IPS-11a (cell line): ENCODE measurements around the gene STARD9.
"Not testable (repeated sequence)": the region's sequence is repeated elsewhere in the genome, so short reads cannot be mapped to it uniquely, and the experiment has no call there.

Experiments
- H3K4me3 ChIP-seq: one replicate; pipeline ENCODE4 v1.5.1; 2013; ENCODE audit warnings: low read depth, low read length, control low read depth

Gene STARD9

DNA sequence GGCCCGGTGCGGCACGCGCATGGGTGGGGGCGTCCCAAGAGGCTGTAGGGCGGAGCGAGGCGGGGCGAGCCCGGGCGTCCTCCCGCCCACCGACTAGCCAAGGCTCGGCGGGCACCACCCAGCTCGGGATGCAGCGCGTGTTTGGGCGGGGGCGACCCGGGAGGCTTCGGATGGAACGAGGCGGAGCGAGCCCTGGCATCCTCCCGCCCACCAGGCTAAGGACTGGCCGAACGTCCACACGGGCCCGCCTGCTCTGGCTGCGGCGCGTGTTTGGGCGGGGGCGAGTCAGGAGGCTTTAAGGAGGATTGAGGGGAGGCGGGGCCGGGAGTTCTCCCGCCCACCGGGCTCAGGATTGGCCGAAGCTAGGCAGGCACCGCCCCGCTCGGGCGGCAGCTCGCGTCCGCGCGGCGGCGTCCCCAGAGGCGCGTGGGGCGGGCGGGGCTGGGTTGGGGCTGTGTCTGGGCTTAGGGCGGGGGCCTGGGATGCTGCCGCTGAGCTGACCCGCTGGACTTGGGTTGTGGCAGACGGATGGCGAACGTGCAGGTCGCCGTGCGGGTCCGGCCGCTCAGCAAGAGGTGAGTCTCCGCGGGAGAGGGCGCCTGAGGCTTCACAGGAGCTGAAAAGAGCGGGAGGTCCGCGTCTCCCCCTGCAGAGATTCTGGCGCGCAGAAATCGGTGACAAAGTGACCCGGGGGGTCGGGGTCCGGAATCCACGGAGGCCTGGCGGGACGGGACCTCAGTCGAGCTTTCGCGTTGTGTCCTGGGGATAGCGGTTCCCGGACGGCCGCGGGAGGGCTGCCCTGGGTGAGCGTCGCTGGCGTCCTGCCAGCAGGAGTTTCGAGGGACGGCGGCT lies at the start of gene STARD9:
Gene STARD9 (plus strand): TSS at position 419 of the 852 bp plus-strand sequence. CDS start 110 bp downstream, at position 529.
- peak within 1 kb of the TSS; percentile 60 for H3K4me3 ChIP-seq

DNA sequence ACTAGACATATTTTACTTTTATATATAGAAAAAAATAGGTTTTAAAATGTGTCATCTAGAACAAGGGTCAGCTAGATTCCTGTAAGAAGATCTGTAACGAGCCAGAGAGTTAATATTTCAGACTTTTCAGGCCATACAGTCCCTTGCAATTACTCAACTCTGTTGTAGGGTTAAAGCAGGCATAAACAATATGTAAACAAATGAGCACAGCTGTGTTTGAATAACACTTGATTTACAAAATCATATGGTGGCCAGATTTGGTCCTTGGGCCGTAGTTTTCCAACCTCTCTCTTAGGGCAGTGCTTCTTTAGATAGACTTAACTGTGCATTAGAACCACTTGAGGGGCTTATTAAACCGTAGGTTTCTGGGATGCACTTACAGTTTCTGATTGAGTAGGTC lies 46.4 kb upstream of the STARD9 start:
- no peak overlapping the region for H3K4me3 ChIP-seq

DNA sequence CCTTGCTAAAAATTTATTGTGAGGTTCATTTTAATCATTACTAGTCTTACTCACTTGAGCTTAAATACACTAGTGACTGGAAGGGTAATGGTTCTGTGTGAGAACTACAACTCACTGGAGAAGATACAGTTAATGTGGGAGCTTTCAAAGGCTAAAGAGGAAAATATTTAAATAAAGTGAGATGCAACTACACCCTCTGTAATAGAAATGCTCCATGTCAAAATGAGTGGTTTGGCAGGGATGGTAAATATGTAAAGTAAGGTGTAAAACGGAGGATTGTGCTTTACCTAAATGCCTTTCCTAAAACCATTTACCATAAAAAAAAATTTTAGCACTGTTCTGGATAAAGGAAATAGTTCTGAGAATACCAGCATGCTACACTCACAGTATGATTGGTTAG lies 42.2 kb upstream of the STARD9 start:
- no peak overlapping the region for H3K4me3 ChIP-seq

DNA sequence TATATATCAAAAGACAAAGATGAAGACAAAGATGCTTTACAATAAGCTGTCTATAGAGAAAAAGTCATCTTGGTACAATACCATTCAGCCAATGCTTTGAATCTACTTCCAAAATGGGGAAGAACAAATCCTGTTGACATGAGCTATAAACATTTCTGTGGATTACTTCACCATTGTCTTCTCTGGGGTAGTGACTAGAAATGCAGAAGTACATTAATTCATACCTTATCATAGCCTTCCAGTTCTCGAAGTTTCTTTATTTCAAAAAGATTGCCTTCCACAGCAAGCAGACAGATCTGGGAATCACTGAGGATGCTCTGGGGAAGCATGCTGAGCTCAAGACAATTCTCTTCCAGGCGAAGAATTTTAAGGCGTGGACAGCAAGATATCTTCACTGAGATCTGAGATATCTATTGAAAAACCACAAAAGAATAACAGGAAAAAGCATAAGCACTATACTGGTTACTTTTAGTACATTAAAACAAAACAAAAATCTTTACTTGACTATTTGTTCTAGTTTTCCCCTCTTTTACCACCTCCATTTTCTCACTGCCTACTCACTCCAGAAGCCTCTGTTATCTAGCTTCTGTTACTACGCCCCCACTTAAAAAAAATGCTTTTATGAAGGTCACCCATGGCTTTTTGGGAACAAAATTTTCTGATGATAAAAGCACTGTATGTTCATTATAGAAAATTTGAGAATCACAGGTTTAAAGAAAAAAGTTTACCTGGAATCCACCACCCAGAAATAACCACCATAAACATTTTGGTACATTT lies 30.4 kb upstream of the STARD9 start:
- H3K4me3 ChIP-seq = no peak overlapping the region

DNA sequence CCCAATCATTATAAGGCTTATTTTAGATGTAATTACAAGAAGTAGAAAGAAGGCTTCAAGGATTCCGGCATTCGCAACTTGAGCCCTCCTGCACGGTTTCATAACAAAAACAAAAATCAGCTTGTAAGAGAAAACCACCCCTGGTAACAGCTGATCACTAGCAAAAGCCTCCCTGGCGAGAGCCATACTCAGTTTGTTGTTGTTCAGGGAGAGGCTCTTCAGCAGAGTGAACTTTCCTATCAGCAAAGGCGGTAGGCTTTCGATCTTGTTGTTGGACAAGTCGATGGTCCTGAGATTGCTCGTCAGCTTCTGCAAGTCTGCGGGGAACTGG lies 27.5 kb upstream of the STARD9 start:
- H3K4me3 ChIP-seq = peak overlapping the region; percentile 97

DNA sequence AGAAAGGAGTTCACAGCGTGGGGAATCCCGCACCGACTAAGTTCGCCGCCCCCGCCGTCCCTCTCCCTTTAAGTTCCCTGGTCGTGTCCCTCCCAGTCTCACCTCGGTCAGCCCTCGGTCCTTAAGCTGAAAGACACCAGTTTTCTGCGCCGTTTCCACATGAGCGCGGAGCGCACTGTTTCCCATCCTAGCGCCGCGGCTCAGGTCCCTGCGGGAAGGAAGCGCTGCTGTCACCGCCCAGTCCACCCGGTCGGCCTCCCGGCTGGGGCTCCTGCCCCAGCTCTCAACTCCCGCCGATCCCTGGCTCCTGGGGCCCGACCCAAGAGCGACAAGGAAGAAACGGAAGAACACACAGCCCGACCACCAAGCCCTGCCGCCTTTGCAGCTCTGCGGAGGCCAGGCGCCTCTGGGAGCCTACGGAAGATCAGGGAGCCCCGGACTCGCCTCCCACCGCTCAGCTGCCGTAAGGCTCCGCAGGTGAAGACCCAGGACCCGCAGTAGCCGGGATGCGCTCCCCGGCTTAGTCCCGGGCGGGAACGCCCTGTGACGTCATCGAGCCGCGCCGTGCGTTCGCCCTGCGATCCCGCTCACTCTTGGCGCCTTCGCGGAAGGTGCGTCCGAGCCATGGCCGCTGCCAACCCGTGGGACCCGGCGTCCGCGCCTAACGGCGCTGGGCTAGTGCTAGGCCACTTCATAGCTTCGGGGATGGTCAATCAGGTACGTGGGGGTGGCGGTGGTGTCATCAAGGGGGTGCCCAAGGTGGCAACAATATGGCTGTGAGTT lies 27.0 kb upstream of the STARD9 start, which contains the start of the genes HAUS2 and LRRC57:
Gene HAUS2 (plus strand): TSS at position 590 of the 783 bp plus-strand sequence. CDS start 35 bp downstream, at position 625.
Gene LRRC57 (minus strand): TSS at position 545 of the 783 bp plus-strand sequence. CDS start 359 bp downstream, at position 186.
- peak within 1 kb of the TSS; percentile 97 for H3K4me3 ChIP-seq

DNA sequence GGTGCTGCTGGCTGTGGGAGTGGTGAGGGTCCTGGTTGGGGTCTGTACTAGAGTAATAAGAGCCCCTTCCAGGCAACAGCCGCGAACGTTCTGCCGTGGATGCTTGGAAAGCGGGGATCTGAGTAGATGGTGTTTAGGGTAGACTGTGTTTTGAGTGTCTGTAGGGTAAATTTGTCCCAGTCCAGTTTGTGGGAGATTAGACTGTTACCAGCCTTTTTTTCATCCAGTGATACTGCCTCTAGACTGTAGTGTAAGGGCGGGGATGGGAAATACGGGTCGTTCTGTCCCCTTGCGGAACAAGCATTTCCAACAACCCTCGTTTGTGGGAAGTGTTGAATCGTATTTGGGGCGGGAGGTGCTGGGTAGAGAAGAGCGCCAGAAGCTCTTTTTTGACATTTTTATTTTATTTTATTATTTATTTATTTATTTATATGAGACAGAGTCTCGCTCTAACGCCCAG lies 26.3 kb upstream of the STARD9 start:
- H3K4me3 ChIP-seq = peak overlapping the region; percentile 97

DNA sequence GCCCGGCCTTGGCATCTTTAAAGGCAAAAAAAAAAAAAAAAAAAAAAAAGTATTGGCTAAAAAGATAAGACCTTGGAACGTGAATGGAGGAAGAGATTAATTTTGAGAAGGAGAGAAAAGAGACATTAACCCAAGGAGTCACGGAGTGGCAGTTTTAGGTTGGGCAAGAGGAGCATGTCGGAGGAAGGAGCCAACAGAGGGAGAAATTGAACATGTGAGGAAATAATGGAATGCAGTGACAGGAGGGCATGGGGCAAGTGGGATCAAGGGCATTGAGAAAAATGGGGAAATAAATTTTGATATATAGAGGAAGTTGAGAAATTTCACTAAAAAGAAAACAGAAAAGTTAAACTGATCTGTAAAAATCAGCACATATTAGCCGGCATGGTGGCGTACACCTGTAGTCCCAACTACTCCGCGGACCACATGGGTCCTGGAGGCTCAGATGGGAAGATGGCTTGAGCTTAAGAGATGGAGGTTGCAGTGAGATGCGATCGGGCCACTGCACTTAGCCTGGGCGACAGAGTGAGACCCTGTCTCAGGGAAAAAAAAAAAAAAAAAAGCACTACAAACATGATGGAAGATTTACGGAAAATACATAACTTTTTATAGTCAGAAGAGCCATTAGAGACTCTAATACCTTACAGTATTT lies 25.5 kb upstream of the STARD9 start:
- peak overlapping the region; percentile 1 for H3K4me3 ChIP-seq

DNA sequence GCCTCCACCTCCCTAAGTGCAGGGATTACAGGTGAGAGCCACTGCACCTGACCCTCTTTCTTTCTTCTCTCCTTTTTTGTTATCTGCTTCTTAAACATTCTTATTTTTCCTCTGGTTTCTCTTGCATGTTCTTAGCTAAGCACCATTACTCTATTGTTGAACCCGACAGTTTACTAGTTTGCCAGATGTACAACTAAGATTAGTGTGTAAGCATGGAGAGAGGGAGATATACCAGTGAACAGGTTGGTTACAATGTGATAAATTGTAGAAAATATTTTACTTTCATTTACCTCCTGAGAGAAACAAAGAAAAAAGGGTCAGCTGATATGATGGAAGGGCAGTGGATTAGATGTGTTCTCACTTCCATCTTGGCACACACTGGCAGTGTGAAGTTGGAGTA lies 21.9 kb upstream of the STARD9 start:
- H3K4me3 ChIP-seq = no peak overlapping the region

DNA sequence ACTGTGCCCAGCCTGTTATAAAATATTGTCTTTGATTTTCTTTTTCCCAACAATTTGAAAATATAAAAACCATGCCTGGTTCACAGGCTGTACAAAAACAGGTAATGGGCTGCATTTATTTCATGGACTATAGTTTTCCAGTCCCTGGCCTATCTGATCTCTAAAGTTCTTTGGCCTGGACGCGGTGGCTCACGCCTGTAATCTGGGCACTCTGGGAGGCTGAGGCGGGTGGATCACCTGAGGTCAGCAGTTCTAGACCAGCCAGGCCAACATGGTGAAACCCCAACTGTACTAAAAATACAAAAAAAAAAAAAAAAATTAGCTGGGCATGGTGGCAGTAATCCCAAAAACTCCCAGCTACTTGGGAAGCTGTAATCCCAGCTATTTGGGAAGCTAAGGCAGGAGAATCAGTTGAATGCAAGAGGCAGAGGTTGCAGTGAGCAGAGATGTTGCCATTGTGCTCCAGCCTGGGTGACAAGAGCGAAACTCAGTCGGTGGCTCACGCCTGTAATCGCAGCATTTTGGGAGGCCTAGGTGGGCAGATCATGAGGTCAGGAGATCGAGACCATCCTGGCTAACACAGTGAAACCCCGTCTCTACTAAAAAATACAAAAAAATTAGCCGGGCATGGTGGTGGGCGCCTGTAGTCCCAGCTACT lies 18.7 kb upstream of the STARD9 start:
- H3K4me3 ChIP-seq = not testable (repeated sequence)

DNA sequence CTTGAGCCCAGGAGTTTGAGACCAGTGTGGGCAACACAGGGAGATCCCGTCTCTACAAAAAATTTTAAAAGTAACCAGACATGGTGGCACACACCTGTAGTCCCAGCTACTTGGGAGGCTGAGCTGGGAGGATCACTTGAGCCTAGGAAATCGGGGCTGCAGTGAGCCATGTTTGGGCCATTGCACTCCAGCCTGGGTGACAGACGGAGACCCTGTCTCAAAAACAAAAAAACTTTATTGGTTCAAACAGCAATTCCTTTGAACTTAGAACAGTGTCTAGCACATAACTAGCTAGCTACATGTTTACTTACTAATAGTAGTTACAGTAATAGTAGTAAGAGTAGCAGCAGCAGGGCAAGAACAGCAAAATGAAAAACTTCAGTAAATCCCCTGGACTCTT lies 16.7 kb upstream of the STARD9 start:
- H3K4me3 ChIP-seq = no peak overlapping the region

DNA sequence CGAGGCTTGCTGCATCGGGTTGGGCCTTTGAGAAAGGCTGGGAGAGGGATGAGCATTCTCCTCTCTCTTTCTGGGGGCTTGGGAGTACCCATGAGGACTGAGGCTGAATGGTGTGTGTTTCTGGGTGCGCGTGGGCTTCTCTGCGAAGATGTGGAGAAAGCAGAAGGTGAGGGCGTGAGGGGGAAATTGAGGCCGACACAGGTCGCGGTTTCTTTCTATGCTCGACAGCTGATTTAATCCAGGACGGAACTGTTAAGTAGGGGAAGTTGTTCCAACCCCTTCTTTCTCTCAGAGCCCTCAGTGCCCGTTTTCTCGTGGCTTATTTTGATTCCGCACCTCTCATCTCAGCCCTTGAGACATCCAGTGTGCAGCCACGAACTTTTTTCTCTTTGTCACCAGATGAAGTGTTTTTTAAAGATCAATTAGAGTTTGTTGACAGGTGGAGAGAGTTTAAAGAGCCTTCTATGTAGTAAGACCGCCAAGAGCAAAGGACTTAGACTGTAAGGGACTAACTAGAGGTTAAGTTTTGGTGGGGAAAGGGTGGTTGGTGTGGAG lies 711 bp downstream of the STARD9 start:
- H3K4me3 ChIP-seq = peak overlapping the region; percentile 60

DNA sequence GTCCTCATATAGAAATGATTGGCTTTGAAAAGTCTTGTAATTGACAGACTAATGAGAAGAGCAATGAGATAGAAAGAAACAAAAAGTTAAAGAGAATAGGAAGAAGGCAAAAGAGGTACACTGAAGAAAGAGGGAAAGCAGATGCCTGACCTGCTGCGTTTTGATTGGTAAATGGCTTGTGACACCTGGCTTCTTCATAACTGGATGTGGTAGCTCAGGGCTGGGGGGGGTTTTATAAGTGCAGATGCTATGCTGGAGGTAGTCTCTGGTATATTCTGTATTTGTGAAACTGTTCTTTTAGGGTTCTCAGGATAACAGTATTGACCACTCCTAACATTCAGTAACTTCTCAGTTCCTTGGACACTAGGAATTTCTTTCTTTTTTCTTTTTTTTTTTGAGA lies 1.4 kb downstream of the STARD9 start:
- H3K4me3 ChIP-seq = no peak overlapping the region

DNA sequence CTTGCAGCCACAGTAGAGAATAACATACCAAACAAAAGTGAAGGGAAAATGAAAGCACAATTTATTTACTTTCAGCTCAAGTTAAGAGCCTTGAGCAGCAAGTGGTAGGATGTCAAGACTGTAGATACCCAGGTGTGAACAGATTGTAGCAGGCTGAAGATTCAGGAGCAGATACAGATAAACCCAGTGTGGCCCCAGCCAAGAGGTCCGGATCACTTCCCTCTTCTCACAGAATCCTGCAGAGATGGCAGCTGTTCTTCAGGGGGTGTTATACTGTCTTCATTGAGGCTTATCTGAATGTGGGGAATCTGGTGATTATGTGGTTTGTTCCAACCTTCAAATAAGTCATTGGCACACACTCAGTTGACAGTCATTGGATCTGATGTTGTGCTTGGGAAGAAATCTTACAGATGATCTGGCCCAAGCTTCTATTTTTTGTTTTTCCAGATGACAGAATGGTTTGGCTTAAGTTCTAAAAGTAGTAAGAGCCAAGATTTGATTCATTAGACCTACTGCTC lies 2.2 kb downstream of the STARD9 start:
- no peak overlapping the region for H3K4me3 ChIP-seq

DNA sequence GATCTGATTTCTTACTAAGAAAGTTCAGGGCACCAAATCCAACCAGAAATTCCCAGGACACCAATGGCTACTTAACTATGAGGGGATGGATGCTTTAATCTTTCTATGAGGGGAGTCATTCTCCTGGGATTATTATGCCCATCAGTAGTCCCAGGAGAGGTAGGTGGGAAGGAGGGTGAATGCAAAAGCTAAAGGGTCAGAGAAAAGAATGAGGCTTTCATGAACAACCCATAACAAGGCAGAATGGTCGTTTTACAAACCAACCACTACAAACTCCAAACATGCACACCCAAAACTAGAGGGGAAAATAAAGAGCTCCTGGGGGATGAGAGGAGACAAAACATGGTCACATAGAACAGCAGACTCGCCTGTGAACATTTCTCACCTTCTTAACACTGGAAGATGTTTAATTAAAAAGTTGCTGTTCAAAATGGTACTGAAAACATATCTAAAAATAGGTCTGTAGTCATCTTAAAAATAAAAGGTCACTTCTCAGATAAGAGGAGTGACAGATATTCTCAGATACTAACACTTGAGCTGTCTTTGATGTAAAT lies 3.7 kb downstream of the STARD9 start:
- H3K4me3 ChIP-seq = no peak overlapping the region

DNA sequence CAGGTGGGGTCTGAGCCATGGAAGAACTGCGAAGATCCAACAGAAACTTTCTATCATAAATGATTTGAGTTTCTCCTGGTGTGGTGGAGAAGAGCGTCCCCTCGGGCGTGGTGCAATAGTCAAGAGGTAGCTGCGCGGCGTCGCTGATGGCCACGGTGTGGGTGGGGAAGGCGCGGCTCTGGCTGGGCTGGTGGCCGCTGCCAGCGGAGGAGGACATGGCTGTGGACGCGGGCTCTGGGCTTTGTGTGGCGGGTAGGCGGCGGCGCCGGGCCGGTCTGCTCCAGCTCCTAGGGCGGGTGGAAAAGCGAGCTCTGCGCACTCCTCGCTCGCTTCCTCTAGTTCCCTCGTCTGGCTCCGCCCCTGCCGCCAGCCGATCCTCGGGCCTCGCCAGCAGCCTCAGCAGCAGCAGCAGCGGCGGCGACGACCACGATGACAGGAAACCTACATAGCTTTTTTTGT lies 5.9 kb downstream of the STARD9 start:
- H3K4me3 ChIP-seq = peak overlapping the region; percentile 29

DNA sequence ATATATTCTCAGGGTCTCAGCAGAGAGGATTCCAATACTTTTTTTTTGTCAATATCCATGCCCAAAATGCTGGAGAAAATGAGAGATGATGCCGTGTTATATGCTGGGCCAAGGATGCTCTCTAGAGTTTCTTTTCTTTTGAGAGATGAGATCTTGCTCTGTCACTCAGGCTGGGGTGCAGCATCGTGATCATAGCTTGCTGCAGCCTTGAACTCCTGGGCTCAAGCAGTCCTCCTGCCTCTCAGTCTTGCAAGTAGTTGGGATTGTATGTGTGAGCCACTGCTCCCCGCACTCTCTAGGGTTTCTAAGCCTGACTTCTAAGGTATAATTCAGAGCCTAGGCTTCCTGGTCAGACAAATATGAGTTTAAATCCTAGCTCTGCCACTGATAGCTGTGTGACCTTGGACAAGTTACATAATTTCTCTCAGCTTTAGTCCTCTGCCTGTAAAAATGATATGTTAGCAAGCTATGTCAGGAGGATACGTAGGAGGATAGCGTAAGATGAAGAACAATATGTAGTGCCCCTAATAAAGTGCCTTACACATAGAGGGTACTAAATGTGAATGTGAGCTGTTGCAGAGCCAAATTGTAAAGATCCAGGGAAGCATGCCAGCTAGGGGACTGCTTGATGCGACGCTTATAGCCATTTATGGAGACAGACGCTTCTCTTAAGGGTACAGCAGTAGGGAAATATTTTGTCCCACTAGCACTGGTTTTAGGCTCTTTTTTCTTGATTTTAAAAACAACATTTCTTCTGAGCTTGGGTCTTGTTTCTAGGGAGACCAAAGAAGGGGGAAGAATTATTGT lies 7.4 kb downstream of the STARD9 start:
- no peak overlapping the region for H3K4me3 ChIP-seq

DNA sequence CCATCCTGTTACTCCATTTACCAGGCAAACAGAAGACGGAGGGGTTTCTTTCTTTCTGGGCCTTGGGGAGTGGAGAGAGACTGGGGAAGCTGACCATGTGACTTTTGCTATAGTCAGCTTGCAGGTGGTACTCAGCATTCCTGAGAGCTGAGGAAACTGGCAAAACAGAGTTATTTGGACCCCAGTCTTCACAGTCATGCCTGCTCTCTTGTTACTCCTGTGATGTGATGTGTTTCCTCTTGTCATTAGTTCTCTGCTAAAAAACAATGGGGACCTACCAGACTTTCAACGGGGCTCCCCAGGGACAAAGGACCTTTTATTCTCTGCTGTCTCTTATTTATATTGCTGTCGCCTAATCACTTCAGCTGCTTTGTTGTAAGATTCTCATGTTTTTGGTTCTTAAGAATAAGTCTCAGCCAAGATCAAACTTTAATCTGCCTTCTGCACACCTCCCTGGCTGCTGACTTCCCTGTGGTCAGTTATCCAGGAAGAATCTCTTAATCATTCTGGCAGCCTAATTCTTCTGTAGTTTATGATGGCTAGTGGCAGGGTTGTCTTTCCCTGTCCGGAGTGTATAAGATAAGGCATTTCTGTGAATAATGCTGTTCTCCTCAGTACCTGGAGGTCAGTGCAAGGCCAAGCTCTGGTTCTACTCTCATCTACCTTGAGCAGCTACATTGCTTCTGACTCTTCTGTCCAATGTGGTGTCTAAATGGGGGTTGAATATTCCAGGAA lies 8.8 kb downstream of the STARD9 start:
- no peak overlapping the region for H3K4me3 ChIP-seq
